H1 (cell line): ENCODE data around the gene SERTAD2. TPM values are rescaled to one million over a fixed set of nuclear protein-coding genes. Genes with fewer than 3 reads are reported as not detected.

Source experiments
- CTCF ChIA-PET: fragments of 300-600 bp; sonication (Branson Sonifier 250); formaldehyde crosslinking; loops from one replicate; lab custom pipeline; 2021; ENCODE audit not compliant: partially characterized antibody; lab: Charles Lee
- POLR2A ChIA-PET: fragments of 300-600 bp; sonication (Branson Sonifier 250); formaldehyde crosslinking; loops from one replicate; lab custom pipeline; 2021; ENCODE audit warnings: inconsistent platforms; ENCODE audit not compliant: partially characterized antibody; lab: Charles Lee
- DNase-seq, 2 experiments: peaks; one replicate each; pipeline versions ENCODE4 v3.0.0 to v3.0.0-alpha.2; 2010 to 2022; ENCODE audit warnings: low spot score in 2 of 2, low read depth in 1 of 2, mixed read lengths in 1 of 2
- FAIRE-seq: peaks from 2 replicates; lab custom pipeline; 2011; peaks lifted over from hg19 to GRCh38; lab: Jason Lieb, UNC
- H2AFZ ChIP-seq: 2 replicates; pipeline ENCODE4 v1.8.1; 2012; ENCODE audit warnings: low read length, inconsistent platforms
- H2AK5ac ChIP-seq: 2 replicates; pipeline ENCODE4 v1.6.1; 2013; ENCODE audit warnings: low read depth, low read length
- H2BK120ac ChIP-seq: replicated peaks from 2 replicates; pipeline ENCODE3; 2013; ENCODE audit warnings: low read depth, low read length, inconsistent platforms
- H2BK12ac ChIP-seq: 2 replicates; pipeline ENCODE4 v1.6.1; 2013; ENCODE audit warnings: low read depth, low read length
- H2BK15ac ChIP-seq: 2 replicates; pipeline ENCODE4 v1.6.1; 2013; ENCODE audit warnings: low read length
- H2BK20ac ChIP-seq: 2 replicates; pipeline ENCODE4 v1.6.1; 2013; ENCODE audit warnings: low read length
- H2BK5ac ChIP-seq: 2 replicates; pipeline ENCODE4 v1.6.1; 2013; ENCODE audit warnings: low read depth, low read length
- H3K14ac ChIP-seq: 2 replicates; pipeline ENCODE4 v1.6.1; 2013; ENCODE audit warnings: inconsistent platforms; ENCODE audit not compliant: insufficient read length
- H3K18ac ChIP-seq: 2 replicates; pipeline ENCODE4 v1.6.1; 2013; ENCODE audit warnings: low read length; ENCODE audit errors: extremely low read depth
- H3K23ac ChIP-seq: 2 replicates; pipeline ENCODE4 v1.6.1; 2013; ENCODE audit warnings: inconsistent platforms; ENCODE audit not compliant: insufficient read length
- H3K23me2 ChIP-seq: 2 replicates; pipeline ENCODE4 v1.6.1; 2013; ENCODE audit warnings: low read depth, low read length
- H3K27ac ChIP-seq: 2 replicates; pipeline ENCODE4 v1.6.1; 2011; ENCODE audit warnings: low read depth, low read length, inconsistent platforms
- H3K27me3 ChIP-seq, 4 experiments: replicated peaks in 1 of 4; 1 replicate in 1 of 4; 2 replicates in 3 of 4; pipeline versions ENCODE4 v1.6.1 to v1.8.1; 2011 to 2013; ENCODE audit warnings: low read length in 3 of 4, mild to moderate bottlenecking in 3 of 4, inconsistent platforms in 2 of 4, mixed read lengths in 2 of 4, moderate library complexity in 1 of 4; ENCODE audit not compliant: control insufficient read depth in 3 of 4, insufficient read depth in 3 of 4; ENCODE audit errors: extremely low read depth in 1 of 4
- H3K36me3 ChIP-seq, 4 experiments: 2 replicates each; pipeline versions ENCODE4 v1.6.1 to v1.8.1; 2011 to 2013; ENCODE audit warnings: mild to moderate bottlenecking in 4 of 4, low read length in 3 of 4, moderate library complexity in 2 of 4, control low read depth in 1 of 4, inconsistent platforms in 1 of 4; ENCODE audit not compliant: insufficient read depth in 4 of 4, control insufficient read depth in 2 of 4
- H3K4ac ChIP-seq: replicated peaks from 2 replicates; pipeline ENCODE3; 2013; ENCODE audit warnings: low read length, low read depth, mixed read lengths, inconsistent platforms; ENCODE audit not compliant: insufficient read length
- H3K4me1 ChIP-seq, 4 experiments: replicated peaks in 1 of 4; 1 replicate in 1 of 4; 2 replicates in 3 of 4; pipeline versions ENCODE4 v1.6.1 to v1.8.1; 2011 to 2013; ENCODE audit warnings: low read length in 3 of 4, inconsistent platforms in 2 of 4, mixed read lengths in 1 of 4; ENCODE audit not compliant: insufficient read depth in 4 of 4, control insufficient read depth in 3 of 4
- H3K4me2 ChIP-seq, 2 experiments: 2 replicates each; pipeline versions ENCODE4 v1.6.1 to v1.8.1; 2011 to 2013; ENCODE audit warnings: low read depth in 2 of 2, low read length in 2 of 2, control low read depth in 1 of 2, inconsistent platforms in 1 of 2, mild to moderate bottlenecking in 1 of 2; ENCODE audit not compliant: insufficient read depth in 1 of 2
- H3K4me3 ChIP-seq, 4 experiments: fragments of 200-600, 300-600 bp in 1 of 4; sonication (generic), shearing (Covaris generic), sonication (Bioruptor Twin) in 1 of 4; 2 replicates each; pipeline versions ENCODE4 v1.5.1 to v1.8.1; 2011 to 2016; ENCODE audit warnings: low read length in 4 of 4, low read depth in 3 of 4, control low read depth in 2 of 4, inconsistent platforms in 2 of 4, mild to moderate bottlenecking in 2 of 4, mixed read lengths in 1 of 4, moderate library complexity in 1 of 4; ENCODE audit not compliant: insufficient read depth in 2 of 4; ENCODE audit errors: extremely low read depth in 1 of 4
- H3K56ac ChIP-seq: replicated peaks from 2 replicates; pipeline ENCODE3; 2013; ENCODE audit warnings: low read depth, mild to moderate bottlenecking, mixed read lengths, low read length, inconsistent platforms; ENCODE audit not compliant: insufficient read length
- H3K79me1 ChIP-seq: 2 replicates; pipeline ENCODE4 v1.6.1; 2013; ENCODE audit warnings: low read depth, low read length, control low read depth
- H3K79me2 ChIP-seq, 2 experiments: 2 replicates each; pipeline versions ENCODE4 v1.6.1 to v1.8.1; 2012 to 2013; ENCODE audit warnings: low read length in 2 of 2, mild to moderate bottlenecking in 2 of 2, inconsistent platforms in 1 of 2; ENCODE audit not compliant: insufficient read depth in 2 of 2, control insufficient read depth in 1 of 2
- H3K9ac ChIP-seq, 4 experiments: replicated peaks in 1 of 4; 1 replicate in 1 of 4; 2 replicates in 3 of 4; pipeline versions ENCODE4 v1.6.1 to v1.8.1; 2011 to 2013; ENCODE audit warnings: low read depth in 3 of 4, low read length in 3 of 4, control low read depth in 2 of 4, mild to moderate bottlenecking in 2 of 4, moderate library complexity in 2 of 4, inconsistent platforms in 1 of 4; ENCODE audit errors: extremely low read depth in 1 of 4
- H3K9me3 ChIP-seq, 2 experiments: 2 replicates each; pipeline versions ENCODE4 v1.6.1 to v1.8.1; 2012 to 2013; ENCODE audit warnings: mild to moderate bottlenecking in 2 of 2, moderate library complexity in 2 of 2, control low read depth in 1 of 2, inconsistent platforms in 1 of 2, low read depth in 1 of 2, low read length in 1 of 2, mixed read lengths in 1 of 2; ENCODE audit not compliant: insufficient read depth in 2 of 2
- H4K20me1 ChIP-seq, 2 experiments: replicated peaks in 1 of 2; 2 replicates each; pipeline versions ENCODE3 to v1.8.1; 2011 to 2013; ENCODE audit warnings: inconsistent platforms in 2 of 2, low read length in 2 of 2, mild to moderate bottlenecking in 1 of 2; ENCODE audit not compliant: insufficient read depth in 2 of 2, control insufficient read depth in 1 of 2
- H4K5ac ChIP-seq: 2 replicates; pipeline ENCODE4 v1.6.1; 2013; ENCODE audit warnings: low read length, low read depth, mixed read lengths, inconsistent platforms; ENCODE audit not compliant: insufficient read length
- H4K8ac ChIP-seq: 2 replicates; pipeline ENCODE4 v1.8.0; 2013; ENCODE audit warnings: mild to moderate bottlenecking, moderate library complexity, low read length, inconsistent platforms; ENCODE audit not compliant: insufficient read depth; ENCODE audit errors: extremely low read depth
- H4K91ac ChIP-seq: replicated peaks from 2 replicates; pipeline ENCODE3; 2013; ENCODE audit warnings: low read length, mixed read lengths, inconsistent platforms; ENCODE audit not compliant: insufficient read length
- CHD2 ChIP-seq: IDR thresholded peaks from 2 replicates; pipeline ENCODE4 v1.6.1; 2012; ENCODE audit warnings: low read length, improper control_type of control experiment
- EP300 ChIP-seq, 2 experiments: IDR thresholded peaks; 1 replicate in 1 of 2; 2 replicates in 1 of 2; pipeline ENCODE4 v1.6.1; 2011 to 2012; ENCODE audit warnings: low read depth in 2 of 2, low read length in 2 of 2, mild to moderate bottlenecking in 2 of 2, borderline replicate concordance in 1 of 2, inconsistent platforms in 1 of 2, moderate library complexity in 1 of 2
- GTF2F1 ChIP-seq: IDR thresholded peaks from 2 replicates; pipeline ENCODE4 v1.6.1; 2012; ENCODE audit warnings: low read depth, low read length, improper control_type of control experiment, borderline replicate concordance
- KDM4A ChIP-seq: IDR thresholded peaks from one replicate; pipeline ENCODE4 v1.7.1; 2012; ENCODE audit warnings: low read depth, mild to moderate bottlenecking, moderate library complexity, low read length, inconsistent platforms; ENCODE audit not compliant: severe bottlenecking
- NANOG ChIP-seq: IDR thresholded peaks from 2 replicates; pipeline ENCODE4 v1.6.1; 2011; ENCODE audit warnings: low read length, low read depth, mild to moderate bottlenecking, inconsistent platforms; ENCODE audit not compliant: insufficient read depth, poor library complexity, severe bottlenecking
- POLR2A ChIP-seq, 2 experiments: IDR thresholded peaks; 1 replicate in 1 of 2; 2 replicates in 1 of 2; pipeline ENCODE4 v1.6.1; 2011; ENCODE audit warnings: low read depth in 2 of 2, low read length in 2 of 2, mild to moderate bottlenecking in 2 of 2; ENCODE audit errors: control extremely low read depth in 1 of 2
- POLR2AphosphoS5 ChIP-seq: IDR thresholded peaks from 2 replicates; pipeline ENCODE4 v1.6.1; 2011; ENCODE audit warnings: low read depth, low read length
- RBBP5 ChIP-seq: IDR thresholded peaks from 2 replicates; pipeline ENCODE4 v1.7.1; 2012; ENCODE audit warnings: low read depth, mild to moderate bottlenecking, inconsistent platforms, low read length, moderate library complexity, borderline replicate concordance
- SIX5 ChIP-seq: IDR thresholded peaks from 2 replicates; pipeline ENCODE4 v1.6.1; 2011; ENCODE audit warnings: mild to moderate bottlenecking, low read depth, low read length
- SP4 ChIP-seq: IDR thresholded peaks from 2 replicates; pipeline ENCODE4 v1.6.1; 2012; ENCODE audit warnings: low read length, inconsistent platforms
- TBP ChIP-seq: IDR thresholded peaks from 2 replicates; pipeline ENCODE4 v1.6.1; 2011; ENCODE audit warnings: low read depth, low read length, improper control_type of control experiment
- WGBS, 2 experiments: shearing (Covaris generic) in 1 of 2; methylation state at CpG; one replicate each; pipeline versions ENCODE4 v1.1.6 to v1.1.7; 2013 to 2015; ENCODE audit warnings: low lambda C conversion rate in 2 of 2, mixed read lengths in 2 of 2, inconsistent platforms in 1 of 2, low coverage in 1 of 2, missing lambda C conversion rate in 1 of 2; ENCODE audit not compliant: insufficient replicate concordance in 2 of 2, insufficient coverage in 1 of 2, insufficient read length in 1 of 2; ENCODE audit errors: extremely low coverage in 1 of 2, missing lambda C conversion rate in 1 of 2; 5-methylcytosine and 5-hydroxymethylcytosine counted together
- polyA plus RNA-seq, 7 experiments: library from polyadenylated mRNA; depleted of rRNA in 3 of 7; stranded (reverse) in 5 of 7; unstranded in 2 of 7; fragments of >200 nt in 5 of 7; fragments of 200-250 nt in 2 of 7; gene quantifications; 1 replicate in 5 of 7; 2 replicates in 1 of 7; 4 replicates in 1 of 7; pipeline versions ENCODE4 v1.2.1 to v1.2.3, GENCODE V29; 2011 to 2013; ENCODE audit warnings: missing spikeins in 2 of 7, mixed read lengths in 2 of 7
- total RNA-seq: library from RNA; stranded (reverse); fragmentation: NEBNext Ultra II Directional; extraction: Animal tissue kit (Norgen Biotek cat#: 25700); gene quantifications from 2 replicates; pipeline ENCODE4 v1.2.1, GENCODE V29; 2021

SERTAD2 gene
- total and polyA plus RNA-seq, 2 of the 8 experiments (the other 6 are each of a cell fraction or from before 2014, with no cell fraction given), result 2.9 to 4.5 TPM

- Histone ChIP-seq H2AK5ac (no peak overlapping the region), H3K23me2 (peaks cover 11% of the 10 kb centered on the region), H2BK5ac (no peak overlapping the region; the same call in 1 of the 2 replicates), H3K4me1 (peaks cover 3 to 14% (median 10%) of the 10 kb centered on the region in 4 experiments), H3K79me2 (peaks cover 0 to 21% of the 10 kb centered on the region in 2 experiments; a peak in 2 of 4 replicates), H4K20me1 (peaks cover 11% of the 10 kb centered on the region in 2 experiments), H3K4me2 (peak overlapping the region; percentile 60 to 95), H3K56ac (peak overlapping the region; percentile 77), H3K27ac (peak overlapping the region; percentile 59; the same call in 1 of the 2 replicates), H3K14ac (no peak overlapping the region), H3K23ac (no peak overlapping the region), H3K27me3 (peaks cover 2 to 21% (median 12%) of the 10 kb centered on the region in 4 experiments; a peak in 6 of 7 replicates), H4K8ac (peak overlapping the region; percentile 94; the same call in 1 of the 2 replicates), H2BK15ac (no peak overlapping the region), H3K36me3 (no peaks in the 10 kb centered on the region), H2BK120ac (no peak overlapping the region), H3K9ac (peak overlapping the region; percentile 80 to 85 (median 83)), H3K9me3 (no peaks in the 10 kb centered on the region), H2BK12ac (no peak overlapping the region), H2BK20ac (no peak overlapping the region), H4K5ac (peak overlapping the region; percentile 82), H3K4me3 (peak overlapping the region; percentile 79 to 94 (median 85)), H4K91ac (no peak overlapping the region), H2AFZ (no peak overlapping the region), H3K18ac (peak overlapping the region; percentile 62; the same call in 1 of the 2 replicates), H3K79me1 (no peaks in the 10 kb centered on the region; the same call in 1 of the 2 replicates), H3K4ac (no peak overlapping the region)
- 1% methylated on average over 48 of the region's 70 CpGs; no CpG with 5 or more reads in 1 of the 2 experiments for WGBS, 2 experiments
- FAIRE-seq (no peak), DNase-seq (peak; percentile 44 to 83)
- POLR2A ChIA-PET, result interaction anchor here (0.6 to 4.3 kb wide), 23 partner anchors 10 to 605 kb away, joined by 3 to 36 read pairs (median 4); no protein-coding TSS in a partner anchor
- CTCF ChIA-PET, result interaction anchor here (0.6 to 8.7 kb wide), 24 partner anchors 10 to 290 kb away, joined by 3 to 38 read pairs (median 3); no protein-coding TSS in a partner anchor
- TF ChIP-seq EP300 (IDR thresholded peaks at IDR 0.05; ENCODE audit: borderline replicate concordance in 1 of 2, low read depth in 2 of 2, low read length in 2 of 2) (no peak), RBBP5 (no peak; the same call in none of the 2 replicates), SIX5 (no peak), SP4 (no peak), NANOG (no peak), GTF2F1 (no peak), POLR2AphosphoS5 (no peak; the same call in none of the 2 replicates), KDM4A (peak; percentile 69), CHD2 (no peak), TBP (no peak), POLR2A (IDR thresholded peaks at IDR 0.05; ENCODE audit: control extremely low read depth in 1 of 2, low read depth in 2 of 2, low read length in 2 of 2) (peak; percentile 62 to 66; a peak in 2 of 3 replicates)
Observed at GRCh38 chr2:64654063-64654811, 524 bp upstream of the SERTAD2 start.
